DMS153 treated with DMSO at 0.1 percent for 48 hours (cell line): Measurements from ENCODE around the gene TPO.

Source experiments
- DNase-seq: peaks from one replicate; lab custom pipeline; 2025; ENCODE audit not compliant: unreplicated experiment; lab: John Stamatoyannopoulos, UW

Gene TPO

DNA sequence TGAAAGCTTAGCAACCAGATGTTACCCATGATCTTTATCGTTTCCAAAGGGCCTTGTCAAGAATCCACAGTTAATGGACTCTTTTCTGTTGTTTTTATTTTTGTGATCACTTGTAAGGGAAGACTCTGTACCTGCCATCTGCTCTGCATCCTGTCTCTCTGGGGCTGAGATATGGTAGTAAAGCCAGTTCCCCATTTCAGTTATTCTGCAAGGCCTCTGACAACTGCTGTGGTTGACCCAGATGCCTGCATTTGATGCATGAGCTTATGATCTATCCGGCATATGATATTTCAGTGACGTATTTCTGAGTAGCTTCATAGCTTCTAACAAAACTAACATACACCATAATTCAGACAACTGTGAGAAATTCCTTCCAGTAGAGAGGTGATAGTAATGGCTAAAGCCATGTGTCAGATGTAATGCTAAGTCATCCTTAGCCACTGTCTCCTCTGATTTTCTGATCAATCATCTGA, 105.1 kb downstream of the TPO start:
- DNase-seq = no peak

- DNase-seq = no peak
These were observed 105.7 kb downstream of the TPO start for GRCh38 chr2:1518867-1519530.

DNA sequence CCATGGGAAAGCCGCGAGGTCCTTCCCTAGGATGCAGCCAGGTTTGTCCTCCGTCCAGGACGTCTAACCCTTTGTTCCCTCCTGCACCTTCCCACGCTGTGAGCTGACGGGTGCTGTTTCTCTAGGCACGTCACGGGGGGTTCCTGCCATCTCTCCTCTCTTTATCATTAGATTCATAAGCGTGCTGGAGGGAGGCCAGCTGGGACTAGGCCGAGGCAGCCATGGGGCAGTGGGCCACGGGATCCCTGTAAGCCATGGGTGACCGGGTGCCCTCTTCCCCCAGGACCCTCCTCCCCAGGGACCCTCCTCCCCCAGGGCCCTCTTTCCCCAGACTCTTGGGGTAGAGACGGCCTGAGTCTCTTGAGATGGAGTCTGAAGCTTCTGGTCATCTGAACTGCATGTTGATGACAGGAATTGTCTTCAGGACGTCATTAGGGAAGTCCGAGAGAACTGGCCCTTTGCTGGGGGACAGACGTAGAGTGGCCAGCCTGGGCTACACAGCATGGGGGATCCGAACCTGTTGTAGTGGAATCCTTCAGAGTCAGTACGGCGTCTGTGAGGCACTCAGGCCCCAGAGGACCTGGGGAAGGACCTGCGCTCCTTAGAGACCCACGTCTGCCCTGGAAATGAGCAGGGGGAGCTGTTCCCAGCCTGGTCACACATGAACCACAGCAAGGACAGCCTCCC, 108.1 kb downstream of the TPO start:
- DNase-seq = no peak

GRCh38 chr2:1521878-1522830, 108.9 kb downstream of the TPO start:
- no peak for DNase-seq

GRCh38 chr2:1527153-1527992, 114.1 kb downstream of the TPO start:
- DNase-seq = no peak

DNA sequence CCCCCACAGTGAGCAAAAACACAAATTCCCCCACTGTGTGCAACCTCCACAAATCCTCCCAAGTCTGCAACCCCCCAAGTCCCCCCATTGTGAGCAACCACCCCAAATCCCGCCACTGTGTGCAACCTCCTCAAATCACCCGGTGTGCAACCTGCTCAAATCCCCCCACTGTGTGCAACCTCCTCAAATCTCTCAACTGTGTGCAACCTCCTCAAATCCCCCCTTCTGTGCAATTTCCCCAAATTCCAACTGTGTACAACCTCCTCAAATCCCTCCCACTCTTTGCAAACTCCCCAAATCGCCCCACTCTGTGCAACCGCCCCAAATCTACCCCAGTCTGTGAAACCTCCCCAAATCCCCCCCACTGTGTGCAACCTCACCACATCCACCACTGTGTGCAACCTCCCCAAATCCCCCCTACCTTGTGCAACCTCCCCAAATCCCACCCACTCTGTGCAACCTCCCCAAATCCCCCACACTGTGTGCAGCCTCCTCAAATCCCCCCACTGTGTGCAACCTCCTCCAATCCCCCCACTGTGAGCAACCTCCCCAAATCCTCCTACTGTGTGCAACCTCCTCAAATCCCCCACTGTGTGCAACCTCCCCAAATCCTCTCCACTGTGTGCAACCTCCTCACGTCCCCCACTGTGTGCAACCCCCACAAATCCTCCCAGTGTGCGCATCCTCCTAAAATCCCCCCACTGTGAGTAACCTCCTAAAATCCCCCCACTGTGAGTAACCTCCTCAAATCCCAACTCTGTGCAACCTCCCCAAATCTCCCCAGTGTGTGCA, 115.2 kb downstream of the TPO start:
- DNase-seq = no peak

GRCh38 chr2:1538663-1539062, 125.4 kb downstream of the TPO start:
- DNase-seq = peak; percentile 20

- no peak for DNase-seq
These were observed 126.2 kb downstream of the TPO start for GRCh38 chr2:1539441-1539840.

DNA sequence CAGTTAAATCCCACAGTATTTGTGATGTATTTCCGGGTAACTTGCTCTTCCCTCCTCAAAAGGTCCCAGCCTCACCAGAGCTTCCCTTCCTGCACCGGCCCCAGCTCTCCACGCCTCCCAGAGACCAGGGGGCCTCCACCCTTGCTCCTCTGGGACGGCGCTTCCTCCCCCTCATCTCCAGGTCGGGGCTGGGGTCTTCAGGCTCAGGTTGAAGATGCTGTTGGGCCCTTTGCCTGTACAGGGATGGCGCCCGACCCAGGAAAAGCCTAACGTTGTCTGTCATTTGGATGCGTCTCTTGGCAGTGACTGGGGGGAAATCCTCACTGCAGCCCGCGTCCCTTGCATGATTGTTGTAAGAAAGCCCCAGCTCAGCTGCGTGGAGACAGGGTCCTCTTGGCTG, 126.7 kb downstream of the TPO start:
- DNase-seq = no peak

DNA sequence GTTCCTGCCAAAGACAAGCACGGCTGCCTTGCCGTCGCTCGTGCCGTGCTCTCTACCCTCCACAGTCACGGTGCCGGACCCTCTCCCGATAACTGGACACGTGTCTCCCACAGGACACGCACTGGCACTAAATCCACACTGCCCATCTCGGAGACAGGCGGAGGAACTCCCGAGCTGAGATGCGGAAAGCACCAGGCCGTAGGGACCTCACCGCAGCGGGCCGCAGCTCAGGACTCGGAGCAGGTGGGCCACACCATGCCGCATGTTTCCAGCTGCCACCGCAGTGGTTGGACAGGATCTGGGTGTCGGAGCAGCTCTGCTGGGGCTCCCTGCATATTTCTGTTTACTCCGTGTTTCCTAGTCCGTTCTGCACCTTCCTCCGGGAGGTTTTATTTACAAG, 127.2 kb downstream of the TPO start:
- DNase-seq = no peak

DNA sequence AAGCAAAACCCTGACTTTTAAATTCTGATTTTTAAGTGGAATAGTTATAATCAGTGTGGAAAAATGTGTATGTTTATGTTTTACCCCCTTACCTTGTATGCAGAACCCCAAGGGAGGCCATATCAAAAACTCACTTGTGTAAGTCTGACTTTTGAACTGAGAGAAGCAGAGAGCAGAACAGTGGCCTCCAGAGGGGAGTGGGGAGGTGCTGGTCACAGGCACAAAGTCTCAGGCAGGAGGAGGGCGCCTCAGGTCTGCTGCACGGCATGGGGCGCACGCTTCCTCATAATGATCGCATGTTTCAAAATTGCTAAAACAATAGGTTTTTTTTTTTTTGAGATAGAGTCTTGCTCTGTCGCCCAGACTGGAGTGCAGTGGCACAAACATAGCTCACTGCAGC, 127.8 kb downstream of the TPO start:
- DNase-seq = no peak

DNA sequence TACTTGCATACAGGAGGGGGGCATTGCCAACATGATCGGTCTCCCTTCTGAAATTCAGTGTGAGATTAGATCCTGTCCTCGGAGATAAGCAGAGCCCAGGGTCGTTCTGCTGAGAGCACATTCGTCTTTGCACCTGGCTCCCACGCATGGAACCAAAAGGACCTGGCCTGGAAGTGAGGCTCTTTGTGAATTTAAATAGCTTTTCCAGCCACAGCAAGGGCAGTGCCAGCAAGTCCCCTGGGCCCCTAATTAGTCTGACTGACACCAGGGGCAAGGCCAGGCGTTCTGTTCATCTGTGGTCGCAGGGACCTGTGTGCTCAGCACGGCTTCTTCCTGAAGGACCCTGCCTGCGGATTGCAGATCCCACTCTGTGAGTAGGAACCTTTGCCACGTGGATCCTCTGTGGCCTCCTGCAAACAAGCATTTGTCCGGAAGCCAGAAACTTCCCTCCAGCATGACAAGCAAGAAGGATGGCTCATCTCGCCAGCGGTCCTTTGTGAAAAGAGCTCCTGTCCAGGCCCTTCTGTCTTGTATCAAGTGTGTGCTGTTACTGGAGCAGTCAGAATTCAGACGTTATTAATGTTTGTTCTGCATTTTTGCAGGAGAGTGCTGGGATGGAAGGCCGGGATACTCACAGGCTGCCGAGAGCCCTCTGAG, 128.7 kb downstream of the TPO start:
- no peak for DNase-seq

DNA sequence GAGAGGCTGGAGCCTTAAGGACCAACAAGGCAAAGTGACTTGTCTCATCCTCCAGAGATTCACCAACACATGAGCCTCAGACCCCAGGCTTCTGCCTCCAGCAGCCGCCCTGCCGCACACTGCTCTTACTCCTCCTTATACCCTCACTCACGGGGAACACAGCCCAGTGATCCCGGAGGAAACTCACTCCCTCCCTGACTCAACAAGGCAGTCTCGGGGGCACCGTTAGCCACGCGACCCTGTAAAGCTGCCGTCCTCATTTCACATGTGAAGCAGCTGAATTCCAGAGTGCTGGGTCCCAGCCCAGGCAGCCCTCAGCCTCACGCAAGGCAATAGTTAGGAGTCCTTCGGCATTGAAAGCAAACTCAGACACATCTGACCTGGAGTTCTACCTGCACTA, 129.7 kb downstream of the TPO start:
- no peak for DNase-seq

- no peak for DNase-seq
These were observed 130.7 kb downstream of the TPO start for GRCh38 chr2:1543776-1544477.

GRCh38 chr2:1544478-1545069, 131.3 kb downstream of the TPO start:
- DNase-seq = no peak

DNA sequence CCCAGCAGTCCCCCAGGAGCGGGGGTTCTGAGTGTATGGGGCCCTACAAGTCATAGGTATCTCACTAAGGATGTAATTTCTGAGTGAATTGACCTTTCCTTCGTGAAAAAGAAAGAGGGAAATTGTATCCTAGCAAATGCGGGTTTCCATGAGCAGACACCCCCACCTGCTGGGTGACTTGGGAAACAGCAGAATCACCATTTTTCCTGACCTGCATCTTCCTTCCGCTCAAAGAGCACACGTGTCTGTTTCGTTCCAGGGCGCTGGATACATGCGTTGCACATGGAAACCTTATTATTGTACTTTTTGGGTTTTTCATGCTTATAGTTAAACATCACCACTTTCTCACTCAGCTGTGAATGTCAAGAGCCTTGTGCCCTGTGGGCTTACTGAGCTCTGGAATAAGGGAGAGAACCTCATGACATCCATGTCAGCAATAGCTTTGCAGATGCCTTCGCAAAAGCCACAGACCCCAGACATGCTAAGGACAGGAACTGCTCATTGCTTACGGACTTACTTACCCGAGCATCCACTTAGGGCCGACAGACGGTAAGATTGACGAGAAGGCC, 132.8 kb downstream of the TPO start:
- DNase-seq = peak; percentile 53

- DNase-seq = no peak
These were observed 133.6 kb downstream of the TPO start for GRCh38 chr2:1546901-1547300.
